Activated CD4-positive, alpha-beta T cell treated with anti-CD3 and anti-CD28 coated beads, Interleukin-2, amount 50 U/mL, for 24 hours (primary cell): Measurements from ENCODE around the gene MTERF4.

Experiments
- DNase-seq, 2 donors: peaks; one replicate each; pipeline ENCODE4 v3.0.0-alpha.2; 2020; ENCODE audit warnings: low read depth in 1 of 2, low spot score in 1 of 2

MTERF4 gene

DNA sequence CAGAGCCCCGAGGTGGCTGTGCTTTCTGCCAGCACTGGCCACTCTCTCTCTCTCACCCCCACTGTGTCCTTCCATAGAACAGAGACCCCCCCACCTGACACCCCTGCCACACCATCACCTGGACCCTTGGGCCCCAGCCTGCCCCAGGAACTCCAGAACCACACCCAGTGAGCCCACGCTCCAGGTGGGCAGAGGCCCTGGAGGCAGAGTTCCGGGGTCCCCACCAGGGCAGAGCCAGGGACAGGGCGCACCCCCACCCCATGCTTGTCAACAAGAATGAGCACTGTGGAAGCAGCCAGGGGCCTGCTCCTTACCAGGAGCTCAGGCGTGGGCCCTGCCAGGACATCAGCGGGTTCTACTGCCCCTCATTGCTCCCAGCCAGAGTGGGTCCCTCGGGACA is 32.6 kb upstream of the MTERF4 start:
- no peak for DNase-seq

DNA sequence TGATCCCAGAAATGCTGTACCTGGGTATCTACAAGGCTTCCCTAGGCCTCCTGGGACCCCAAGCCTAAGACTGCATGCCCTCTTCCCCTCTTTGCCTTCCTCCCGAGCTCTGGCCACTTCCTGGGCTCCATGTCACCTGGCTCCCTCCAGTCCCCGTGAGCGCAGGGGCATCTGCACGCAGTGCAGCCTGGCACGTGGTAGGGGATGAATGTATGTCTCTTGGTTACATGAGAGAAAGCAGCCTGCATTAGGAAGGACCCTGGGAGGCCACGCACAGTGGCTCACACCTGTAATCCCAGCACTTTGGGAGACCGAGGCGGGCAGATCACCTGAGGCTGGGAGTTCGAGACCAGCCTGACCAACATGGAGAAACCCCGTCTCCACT is 31.3 kb upstream of the MTERF4 start:
- no peak for DNase-seq

DNA sequence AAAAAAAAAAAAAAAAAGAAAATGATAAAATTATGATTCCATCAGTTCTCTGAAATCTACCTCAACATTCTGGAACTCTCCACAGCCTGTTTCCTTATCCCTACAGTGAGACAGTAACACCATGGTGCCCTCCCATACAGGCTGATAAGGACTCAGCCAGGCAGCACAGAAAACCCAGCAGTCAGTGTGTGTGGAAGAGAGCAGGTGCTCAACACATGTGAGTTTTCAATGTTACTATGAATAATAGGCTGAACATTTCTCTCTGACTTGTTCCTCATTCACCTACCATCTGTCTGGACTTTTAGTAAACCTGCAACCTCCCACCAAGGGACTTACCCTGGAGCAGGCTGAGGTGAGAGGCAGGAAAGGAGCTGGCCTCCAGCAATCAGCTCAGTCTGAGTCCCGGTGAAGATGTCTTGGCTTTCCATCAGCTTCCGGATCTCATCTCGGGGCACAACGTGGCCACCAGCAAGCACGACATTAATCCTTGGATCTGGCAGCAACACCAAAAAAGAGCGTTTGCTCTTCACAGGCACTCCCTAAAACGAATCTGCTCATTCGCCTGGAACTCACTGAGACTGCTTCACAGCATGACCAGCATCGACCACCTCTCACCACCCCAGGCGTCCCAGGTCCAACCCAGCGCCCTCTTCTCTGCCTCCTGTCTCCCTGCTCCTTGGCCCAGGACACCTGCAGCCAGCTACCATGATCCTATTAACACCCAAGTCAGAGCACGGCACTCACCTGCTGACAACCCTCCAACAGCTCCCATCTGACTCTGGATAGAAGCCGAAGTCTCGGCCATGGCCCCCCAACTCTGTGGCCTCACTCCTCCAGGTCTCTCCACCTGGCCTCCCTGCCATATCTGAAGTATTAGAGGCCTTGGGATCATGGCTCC is 30.7 kb upstream of the MTERF4 start:
- DNase-seq = no peak

DNA sequence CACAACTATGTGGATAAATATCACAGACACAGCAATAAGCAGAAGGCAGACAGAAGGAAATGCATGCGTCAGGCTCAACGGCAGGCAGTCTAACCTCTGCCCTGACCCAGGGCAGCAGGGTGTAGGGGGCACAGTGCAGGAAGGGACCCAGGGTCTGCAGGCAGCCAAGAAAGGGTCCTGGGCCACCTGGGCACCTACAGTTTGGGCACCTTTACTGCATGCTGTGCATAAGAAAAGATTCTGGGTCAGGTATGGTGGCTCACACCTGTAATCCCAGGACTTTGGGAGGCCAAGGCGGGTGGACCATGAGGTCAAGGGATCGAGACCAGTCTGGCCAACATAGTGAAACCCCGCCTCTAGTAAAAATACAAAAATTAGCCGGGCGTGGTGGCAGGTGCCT is 29.4 kb upstream of the MTERF4 start:
- no peak for DNase-seq

DNA sequence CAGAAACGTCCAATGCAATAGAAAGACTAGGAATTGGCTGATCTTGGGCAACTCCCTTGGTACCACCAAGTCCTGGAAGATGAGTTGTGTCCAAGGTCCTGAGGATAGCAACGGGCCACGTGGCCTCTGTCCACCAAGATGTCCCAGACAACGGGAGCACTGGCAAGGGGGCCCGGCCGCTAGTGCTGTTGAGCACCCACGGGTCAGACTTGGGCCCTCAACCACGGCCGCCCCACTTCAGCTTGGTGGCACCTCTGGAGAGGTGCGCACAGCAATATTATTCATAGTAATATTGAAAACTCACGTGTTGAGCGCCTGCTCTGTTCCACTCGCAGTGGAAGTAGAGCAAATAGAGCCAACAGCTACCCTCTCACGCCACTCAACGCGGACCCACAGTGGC is 28.2 kb upstream of the MTERF4 start:
- no peak for DNase-seq

DNA sequence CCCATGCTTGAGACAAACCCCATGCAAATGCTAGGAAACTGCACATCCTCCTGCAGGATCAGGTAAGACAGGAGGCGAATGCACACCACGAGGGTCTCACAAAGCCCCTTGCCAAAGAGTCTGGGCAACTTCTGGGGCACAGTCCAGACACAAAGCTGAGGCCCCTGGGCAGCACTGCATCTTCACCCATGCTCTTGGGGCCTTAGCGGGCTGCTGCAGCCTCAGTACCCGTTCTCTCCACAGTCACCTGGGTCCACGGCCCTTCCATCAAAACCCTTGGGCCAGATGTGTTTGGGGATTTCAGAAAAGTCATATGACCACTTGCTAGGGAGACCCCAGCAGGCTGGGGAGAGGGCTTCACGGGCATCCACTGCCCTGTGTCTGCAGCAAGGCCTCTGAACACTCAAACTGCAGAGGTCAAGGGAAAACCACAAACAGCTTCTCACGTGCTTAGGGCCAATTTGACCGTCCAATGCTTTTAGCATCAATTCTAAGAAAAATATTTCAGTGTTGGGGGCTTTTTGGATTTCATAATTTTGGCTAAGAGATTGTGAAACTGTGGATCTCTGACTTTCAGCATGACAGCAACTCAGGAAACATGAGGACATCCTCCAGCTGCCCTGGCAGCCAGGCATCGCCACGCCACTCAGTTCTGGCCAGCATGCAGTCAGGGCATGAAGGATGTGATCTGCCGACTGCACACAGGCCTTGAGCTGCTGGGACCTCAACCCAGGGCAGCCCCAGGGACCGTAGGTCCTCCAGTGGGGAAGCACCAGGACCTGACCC is 27.2 kb upstream of the MTERF4 start:
- DNase-seq = no peak

DNA sequence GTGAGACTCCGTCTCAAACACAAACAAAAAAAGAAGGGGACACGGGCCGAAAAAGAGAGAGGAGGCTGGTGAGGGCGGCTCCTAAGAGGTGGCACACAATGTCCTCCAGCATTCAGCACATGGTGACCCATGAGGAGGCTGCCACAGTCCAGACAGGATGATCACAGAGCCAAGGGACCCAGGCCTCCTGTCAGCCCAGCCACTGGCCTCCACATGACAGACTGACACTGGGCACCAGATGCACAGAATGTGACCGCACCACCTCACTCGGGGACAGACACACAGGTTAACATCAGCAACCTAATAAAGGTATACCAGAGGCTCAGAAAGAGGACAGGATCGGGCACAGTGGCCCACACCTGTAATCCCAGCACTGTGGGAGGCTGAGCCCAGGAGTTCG is 26.2 kb upstream of the MTERF4 start:
- no peak for DNase-seq

DNA sequence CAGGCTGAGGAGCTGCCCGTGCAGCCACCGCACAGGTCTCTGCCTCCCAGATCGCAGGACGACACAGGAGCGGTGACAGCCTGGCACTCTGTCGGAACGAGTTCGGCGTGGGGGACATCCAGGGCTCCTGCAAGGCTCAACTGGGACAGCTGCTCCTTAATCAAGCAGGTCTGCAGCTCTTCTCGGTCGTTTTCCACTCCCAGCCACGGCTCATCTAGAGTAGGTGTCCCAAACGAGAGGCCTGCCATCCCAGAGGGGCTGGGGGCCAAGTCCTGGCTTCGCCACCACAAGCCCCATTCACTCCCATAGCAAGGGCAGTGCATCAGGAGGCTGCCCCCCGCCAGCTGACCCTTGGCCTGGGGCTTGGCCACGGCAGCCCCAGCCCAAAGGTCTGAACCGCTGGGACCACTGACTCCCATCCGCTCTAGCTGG is 24.7 kb upstream of the MTERF4 start:
- DNase-seq = no peak

DNA sequence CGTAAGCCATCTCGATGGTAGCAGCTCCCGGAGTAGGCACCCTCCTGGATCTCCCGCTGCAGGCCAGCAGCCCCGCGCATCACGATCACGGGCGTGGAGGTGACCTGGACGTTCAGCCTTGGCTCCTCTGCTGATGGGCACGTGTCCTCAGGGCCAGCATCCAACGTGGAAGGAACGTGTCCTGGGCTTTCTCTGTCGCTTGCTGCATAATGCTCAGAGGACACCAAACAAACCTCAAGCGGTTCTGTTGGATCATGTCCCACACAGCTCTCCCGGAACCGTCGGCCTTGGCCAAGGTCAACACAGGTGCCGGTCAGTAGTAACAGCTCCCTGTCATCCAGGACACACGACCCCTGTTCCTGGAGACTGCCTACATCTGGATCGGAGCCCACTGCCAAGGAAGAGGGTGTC is 24.1 kb upstream of the MTERF4 start:
- DNase-seq = no peak

DNA sequence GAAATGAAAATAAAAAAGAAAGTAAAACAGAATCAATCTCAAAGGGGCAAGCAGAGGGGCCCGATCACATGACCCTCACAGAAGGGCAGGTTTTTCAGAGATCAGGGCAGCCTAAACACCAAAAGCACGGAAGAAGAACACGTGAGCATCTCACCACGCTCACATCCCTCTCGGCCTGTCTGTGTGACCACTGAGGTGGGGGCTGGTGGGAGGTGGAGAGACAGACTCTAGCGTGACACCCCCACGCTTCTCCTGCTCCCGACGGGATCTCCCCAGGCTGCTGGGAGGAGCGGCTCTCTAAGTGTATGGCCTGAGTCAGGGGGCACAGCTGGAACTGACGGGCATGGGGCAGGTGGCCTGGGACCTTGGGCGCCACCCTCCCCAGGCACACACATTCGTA is 23.5 kb upstream of the MTERF4 start:
- DNase-seq = no peak

DNA sequence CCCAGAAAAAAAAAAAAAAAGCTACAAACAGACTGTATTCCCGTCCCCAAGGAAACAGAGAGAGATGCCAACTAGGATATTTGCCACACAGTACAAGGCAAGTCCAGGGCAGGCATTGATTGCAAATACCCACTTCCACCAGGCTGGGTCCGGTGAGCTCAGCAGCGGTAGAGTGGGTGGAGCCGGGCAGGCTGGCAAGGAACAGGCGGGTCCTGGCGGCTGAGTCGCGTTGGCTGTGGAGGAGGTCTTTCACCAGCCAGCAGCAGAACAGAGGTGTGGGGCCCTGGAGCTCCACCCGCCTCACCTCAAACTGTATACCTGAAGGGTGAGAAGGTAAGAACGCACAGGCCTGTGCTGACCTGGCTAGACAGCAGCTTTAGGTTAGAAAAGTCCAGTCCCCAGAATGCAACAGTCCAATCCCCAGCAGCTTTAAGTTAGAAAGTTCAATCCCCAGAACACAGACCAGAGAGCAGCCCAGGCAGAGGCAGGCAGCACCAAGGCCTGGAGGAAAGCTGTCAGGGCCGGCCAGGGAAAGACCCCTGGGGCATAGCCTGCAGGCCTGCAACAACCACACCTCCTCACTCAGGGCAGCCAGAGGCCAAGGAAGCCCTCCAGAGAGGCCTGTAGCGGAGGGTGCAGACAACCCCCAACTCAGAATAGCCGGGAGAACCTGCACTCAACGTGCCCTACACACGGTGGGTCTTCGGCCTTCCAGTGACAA is 21.9 kb upstream of the MTERF4 start:
- DNase-seq = no peak

DNA sequence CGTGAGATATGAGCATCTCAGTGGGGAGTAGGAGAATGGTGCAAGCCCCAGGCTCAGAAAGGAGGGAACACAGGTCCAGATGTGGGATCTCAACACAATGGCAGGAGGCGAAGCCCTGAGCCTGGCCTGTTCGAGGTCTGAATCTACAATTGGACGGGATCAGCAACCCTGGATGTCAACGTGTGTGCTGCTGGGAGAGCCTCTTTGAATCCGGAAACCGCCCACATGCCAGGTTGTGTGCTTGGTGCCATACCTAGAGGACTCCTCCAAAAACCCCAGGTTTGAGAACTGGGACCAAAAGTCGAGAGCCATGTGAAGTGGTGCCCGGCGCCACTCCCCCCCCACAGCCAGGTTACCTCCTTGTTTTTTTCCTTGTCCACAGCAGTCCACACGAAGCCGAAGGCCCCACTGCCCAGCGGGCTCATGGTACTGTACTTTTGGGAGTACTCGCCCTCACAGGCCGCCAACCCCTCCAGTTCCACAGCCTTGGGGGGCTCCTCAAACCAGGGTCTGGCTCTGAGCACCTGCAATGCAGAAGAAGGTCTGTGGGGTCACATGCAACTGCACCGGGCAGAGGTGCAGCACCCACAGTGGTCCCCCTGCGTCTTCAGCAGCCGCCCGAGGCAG is 20.4 kb upstream of the MTERF4 start:
- DNase-seq = no peak

DNA sequence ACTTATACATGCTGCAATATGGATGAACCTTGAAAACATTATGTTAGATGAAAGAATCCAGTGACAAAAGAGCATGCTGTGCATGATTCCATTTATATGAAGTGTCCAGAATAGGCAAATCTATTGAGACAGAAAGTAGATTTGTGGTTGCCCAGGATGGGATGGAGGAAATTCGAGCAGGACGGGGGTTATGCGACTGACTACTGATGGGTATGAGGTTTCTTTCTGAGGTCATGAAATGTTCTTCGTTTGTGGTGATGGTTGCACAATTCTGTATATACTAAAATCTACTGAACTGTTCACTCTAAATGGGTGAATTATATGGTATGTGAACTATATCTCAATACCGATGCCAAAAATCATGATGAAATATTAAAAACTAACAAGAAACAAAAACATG is 18.9 kb upstream of the MTERF4 start:
- DNase-seq = no peak

DNA sequence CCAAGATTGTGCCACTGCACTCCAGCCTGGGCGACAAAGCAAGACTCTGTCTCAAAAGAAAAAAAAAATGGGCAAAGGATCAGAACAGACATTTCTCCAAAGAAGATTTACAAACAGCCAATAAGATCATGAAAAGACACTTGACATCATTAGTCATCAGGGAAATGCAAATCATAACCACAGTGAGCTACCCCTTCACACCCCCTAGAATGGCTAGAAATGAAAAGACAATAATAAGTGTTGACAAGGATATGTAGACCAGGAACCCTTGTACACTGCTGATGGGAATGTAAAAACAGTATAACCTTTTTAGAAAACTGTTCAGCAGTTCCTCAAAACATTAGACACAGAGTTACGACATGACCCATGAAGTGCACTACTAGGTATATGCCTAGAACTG is 18.4 kb upstream of the MTERF4 start:
- DNase-seq = no peak

DNA sequence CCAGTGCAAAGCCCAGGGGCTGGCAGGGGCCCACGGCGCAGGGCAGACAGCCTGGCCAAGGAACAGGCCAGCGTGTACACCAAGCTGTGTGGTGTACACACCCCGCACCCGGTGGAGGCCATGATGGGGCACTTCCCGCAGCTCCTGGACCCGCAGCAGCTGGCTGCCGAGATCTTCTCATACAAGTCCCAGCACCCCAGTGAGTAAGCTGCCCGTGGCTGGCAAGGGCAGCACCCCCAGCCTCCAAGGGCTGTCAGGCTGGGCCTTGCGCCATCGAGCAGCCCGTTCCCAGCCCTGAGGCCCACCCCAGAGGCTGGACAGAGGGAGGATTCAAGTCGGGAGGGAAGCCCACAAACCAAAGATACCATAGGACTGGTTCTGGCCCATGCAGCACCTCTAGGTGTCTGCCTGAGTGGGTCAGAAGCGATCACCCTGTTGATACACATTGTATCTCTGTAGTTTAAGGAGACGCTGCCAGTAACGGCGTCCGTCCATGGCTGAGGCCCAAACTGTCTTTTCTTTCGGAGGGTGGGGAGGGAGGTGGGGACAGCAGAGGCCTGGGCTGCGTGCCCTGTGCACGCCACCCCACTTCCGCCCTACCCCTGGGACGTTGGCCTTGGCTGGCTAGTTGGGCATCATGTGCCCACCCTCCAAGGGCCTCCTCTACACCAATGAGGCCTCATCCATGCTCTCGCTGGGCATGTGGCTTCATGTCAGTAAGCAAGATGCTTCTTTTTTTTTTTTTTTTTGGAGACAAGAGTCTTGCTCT is 16.8 kb upstream of the MTERF4 start:
- no peak for DNase-seq

DNA sequence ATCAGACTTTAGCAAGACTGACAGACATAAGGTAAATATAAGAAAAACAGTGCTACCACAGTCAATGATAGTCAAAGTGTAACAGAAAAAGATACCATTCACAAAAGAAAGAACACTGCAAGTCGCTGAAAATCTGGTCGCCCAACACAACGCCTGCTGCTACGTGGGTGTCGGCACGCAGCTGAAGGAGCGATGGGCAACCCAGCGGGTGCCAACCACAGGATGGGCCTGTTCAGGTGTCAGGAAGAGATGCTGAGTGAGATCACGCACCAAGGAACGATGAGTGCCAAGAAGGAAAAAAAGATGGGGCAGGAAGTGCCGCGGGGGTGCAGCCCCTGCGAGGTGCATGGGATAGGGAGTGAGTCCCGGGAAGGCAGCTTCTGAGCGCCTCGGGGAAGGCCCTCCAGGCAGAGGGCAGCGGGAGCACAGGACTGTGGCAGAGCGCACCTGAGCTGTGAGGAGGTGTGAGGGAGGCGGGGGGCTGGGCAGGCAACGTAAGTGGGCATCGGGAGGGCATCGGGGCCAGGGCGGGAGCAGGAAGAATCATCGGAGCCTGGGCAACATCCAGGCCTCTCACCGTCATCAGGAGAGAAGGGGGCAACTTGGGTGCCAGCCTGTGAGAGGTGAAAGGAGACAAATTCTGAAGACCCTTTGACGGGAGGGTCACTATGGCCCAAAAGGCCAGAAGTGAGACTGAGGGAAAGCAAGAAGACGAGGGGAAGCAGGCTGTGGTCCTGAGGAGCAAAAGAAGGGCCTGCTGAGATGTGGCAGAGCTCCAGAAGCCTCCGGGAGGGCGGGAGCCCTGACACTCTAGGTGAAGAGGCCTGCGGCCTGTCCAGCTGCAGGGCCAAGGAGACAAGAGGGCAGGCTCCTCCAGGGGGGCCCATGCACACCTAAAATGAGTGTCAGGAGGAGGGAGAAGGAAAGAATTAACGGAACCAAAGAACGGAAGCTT is 14.8 kb upstream of the MTERF4 start:
- no peak for DNase-seq

DNA sequence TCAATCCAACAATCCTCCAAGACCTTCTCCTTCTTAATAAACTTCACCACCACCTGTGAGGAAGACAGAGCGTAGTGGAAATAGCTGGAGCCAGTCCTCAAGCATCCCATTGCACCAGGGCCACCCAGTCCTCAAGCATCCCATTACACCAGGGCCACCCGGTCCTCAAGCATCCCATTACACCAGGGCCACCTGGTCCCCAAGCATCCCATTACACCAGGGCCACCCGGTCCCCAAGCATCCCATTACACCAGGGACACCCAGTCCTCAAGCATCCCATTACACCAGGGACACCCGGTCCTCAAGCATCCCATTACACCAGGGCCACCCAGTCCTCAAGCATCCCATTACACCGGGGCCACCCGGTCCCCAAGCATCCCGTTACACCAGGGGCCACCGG is 13.3 kb upstream of the MTERF4 start:
- no peak for DNase-seq

DNA sequence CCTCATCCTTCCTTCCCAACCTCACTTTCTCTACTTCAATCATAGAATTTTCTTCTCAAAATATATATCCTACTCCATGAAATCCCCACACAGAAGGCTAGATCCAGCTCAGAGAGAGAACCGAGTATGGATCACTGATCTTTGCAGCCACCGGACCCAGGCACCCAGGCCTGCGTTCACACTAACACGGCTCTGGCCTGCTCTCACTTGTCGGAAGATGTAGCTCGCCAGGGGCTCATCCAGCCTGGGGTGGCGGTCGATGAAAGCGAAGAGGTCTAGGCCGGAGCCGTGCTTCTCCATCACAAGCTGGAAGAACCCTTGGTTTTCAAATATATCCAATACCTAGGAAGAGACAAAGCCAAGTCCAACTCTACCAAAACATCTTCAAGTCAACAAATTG is 12.7 kb upstream of the MTERF4 start:
- DNase-seq = no peak

DNA sequence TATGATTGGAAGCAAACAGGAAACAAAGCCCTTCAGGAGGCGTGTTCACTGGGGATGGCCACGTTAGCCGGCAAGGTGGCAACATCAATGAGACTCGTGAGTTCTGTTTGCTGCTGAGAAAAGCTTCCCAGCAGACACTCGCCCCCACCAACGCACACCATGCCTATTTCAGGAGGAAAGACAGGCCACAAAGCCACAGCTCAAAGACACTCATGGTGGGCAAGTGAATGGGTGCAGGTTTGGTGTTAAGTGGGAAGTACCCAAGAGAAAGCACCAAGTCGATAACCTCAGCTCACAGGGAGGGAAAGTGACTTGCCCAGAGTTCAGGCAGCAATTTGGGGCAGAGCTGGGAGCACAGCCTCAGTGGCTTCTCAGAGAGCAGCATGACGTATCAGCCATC is 10.5 kb upstream of the MTERF4 start:
- DNase-seq = peak in 1 of 2 donors; percentile 30
